Smooth muscle cell of the brain vasculature (primary cell): ENCODE measurements around the gene C1orf198.

ENCODE experiments used
- DNase-seq: peaks from one replicate; pipeline ENCODE4 v3.0.0-alpha.2; 2012; ENCODE audit warnings: low read depth, low spot score

C1orf198 gene

DNA sequence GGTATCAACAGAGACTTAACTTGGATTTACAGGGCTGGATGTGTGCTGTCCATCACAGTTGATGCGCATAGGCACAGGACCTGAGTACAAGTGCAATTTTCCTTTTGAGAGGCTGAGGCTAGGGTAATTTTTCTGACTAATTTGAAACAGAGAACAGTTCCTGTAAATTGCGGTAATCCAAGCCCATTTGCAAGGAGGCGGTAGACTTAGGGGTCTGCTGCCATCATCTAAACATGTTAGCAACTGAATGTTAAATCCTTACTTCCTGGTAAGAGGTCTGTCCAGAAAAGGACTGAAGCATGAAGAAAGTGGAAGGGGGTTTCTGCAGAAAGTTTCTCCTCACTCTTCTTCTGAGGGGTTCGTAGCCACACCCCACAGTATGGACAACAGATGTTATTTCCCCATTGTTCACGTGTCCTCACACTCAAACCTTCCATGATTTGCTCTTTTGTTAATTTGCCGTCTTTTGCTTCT is 23.7 kb upstream of the C1orf198 start:
- no peak for DNase-seq

GRCh38 chr1:230891413-230891812 is 23.1 kb upstream of the C1orf198 start:
- no peak for DNase-seq

- DNase-seq = no peak
These were observed 16.3 kb upstream of the C1orf198 start for GRCh38 chr1:230884646-230885045.

GRCh38 chr1:230883967-230884366 is 15.6 kb upstream of the C1orf198 start:
- no peak for DNase-seq

DNA sequence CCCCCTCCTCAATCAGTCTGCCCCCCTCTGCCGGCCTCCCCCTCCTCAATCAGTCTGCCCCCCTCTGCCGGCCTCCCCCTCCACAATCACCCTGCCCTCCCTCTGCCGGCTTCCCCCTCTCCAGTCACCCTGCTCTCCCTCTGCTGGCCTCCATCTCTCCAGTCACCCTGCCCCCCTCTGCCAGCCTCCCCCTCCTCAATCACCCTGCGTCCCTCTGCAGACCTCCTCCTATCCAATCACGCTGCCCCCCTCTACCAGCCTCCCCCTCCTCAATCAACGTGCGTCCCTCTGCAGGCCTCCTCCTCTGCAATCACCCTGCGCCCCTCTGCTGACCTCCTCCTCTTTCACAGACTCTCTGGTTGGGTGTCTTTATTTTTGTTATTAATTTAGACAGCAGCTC is 11.5 kb upstream of the C1orf198 start:
- DNase-seq = no peak

- DNase-seq = no peak
These were observed 10.3 kb upstream of the C1orf198 start for GRCh38 chr1:230878591-230878990.

- DNase-seq = no peak
These were observed 9.7 kb upstream of the C1orf198 start for GRCh38 chr1:230877924-230878590.

GRCh38 chr1:230877146-230877923 is 9.0 kb upstream of the C1orf198 start:
- DNase-seq = no peak

GRCh38 chr1:230876660-230877059 is 8.3 kb upstream of the C1orf198 start:
- DNase-seq = no peak

- no peak for DNase-seq
These were observed 7.0 kb upstream of the C1orf198 start for GRCh38 chr1:230875370-230875769.

DNA sequence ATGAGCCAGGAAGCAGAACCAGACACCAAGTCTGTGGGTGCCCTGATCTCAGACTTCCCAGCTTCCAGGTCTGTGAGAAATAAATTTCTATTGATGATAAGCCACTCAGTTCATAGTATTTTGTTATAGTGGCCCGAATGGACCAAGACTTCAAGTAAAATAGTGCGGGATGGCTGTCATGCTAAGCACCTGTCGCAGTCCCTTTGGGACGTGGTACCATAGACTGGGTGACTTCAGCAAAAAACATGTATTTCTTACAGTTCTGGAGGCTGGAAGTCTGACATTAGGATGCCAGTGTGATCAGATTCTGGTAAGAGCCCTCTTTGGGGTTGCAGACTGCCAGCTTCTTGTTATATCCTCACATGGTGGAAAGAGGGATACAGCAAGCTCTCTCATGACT is 2.6 kb upstream of the C1orf198 start:
- DNase-seq = no peak

GRCh38 chr1:230869500-230869899 is 1.2 kb upstream of the C1orf198 start:
- no peak for DNase-seq

GRCh38 chr1:230868736-230869385 is 540 bp upstream of the C1orf198 start:
- no peak for DNase-seq

DNA sequence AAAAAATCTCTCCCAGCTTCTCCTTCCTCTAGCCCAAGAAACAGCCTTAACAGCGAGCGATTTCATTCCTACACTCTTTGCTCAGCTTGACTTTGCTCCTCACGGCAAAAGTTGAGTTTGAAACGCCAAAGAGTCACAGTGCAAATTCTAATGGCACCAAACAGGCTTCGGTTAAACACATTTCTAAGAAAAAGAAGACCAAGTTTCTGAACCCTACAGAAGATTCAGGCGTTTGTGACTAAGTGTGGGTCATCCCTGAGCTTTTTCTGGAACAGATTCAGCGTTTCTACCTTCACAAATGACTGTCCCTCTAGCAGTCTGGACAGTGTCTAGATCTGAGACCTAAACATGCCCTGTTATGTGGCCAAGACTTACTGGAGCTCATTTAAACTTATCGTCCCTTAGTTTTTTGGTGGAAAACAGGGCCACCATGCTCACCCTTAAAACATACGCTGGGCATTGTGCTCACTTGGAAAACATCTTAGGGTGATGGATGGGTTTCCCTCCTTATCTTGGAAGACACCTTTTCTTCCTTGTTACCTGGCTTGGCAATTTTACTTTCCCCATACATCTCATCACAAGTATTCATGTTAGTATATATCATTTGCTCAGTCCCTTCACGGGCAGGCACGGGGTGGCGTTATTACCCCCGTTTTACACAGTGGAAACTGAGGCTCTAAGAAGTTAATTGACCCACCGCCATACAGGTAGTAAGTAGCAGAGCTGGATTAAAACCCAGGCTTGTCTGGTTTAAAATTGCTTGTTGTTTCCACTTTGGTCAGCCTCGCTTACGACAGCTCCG is 1.0 kb downstream of the C1orf198 start:
- no peak for DNase-seq

- no peak for DNase-seq
These were observed 1.9 kb downstream of the C1orf198 start for GRCh38 chr1:230866171-230867070.

- DNase-seq = no peak
These were observed 3.1 kb downstream of the C1orf198 start for GRCh38 chr1:230865062-230865817.

DNA sequence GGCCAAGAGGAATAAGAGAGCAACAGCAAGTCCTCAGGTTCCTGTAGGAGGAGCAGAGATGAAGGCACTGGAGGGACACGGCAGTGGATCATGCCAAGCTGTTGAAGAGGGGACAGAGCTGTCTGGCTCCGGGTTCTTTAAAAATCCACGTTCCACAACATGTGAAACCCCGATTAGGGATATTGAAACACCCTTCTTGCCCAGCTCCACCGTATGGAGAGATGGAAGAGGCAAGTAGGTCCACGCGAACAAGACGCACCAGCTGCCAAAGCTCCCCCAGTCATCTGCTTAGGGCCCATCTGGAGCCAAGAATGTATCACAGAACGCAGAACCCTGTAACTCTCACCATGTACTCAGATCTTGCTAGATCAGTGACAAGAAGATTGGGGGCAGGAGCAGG is 3.9 kb downstream of the C1orf198 start:
- no peak for DNase-seq

GRCh38 chr1:230863449-230863848 is 4.9 kb downstream of the C1orf198 start:
- DNase-seq = no peak

GRCh38 chr1:230861970-230862595 is 6.2 kb downstream of the C1orf198 start:
- DNase-seq = no peak

GRCh38 chr1:230861489-230861888 is 6.8 kb downstream of the C1orf198 start:
- DNase-seq = no peak
